ENCODE measurements around the gene DLST.
A peak's percentile ranks its signal among the peaks of the same experiment; 100 is the strongest.

The DLST gene

DNA sequence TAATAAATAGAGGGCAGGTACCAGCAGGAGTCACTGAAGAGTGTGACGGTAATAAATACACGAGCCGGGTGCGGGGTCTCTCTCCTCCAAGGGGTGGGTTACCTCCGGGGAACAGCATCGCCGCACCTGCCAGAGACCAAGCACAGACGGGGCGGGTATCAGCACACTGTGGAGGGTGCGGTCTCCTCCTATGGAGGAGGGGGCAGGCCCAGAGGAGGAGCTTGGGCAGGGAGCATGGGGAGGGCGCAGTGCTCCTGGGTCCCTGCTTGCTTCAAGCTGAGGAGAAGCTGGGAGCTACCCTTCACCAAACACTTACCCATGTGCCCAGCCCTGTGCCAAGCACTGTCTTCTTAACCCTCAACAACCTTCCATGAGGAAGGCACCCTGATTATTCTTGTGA is 60.9 kb downstream of the DLST start:
- DNase-seq: no peak

DNA sequence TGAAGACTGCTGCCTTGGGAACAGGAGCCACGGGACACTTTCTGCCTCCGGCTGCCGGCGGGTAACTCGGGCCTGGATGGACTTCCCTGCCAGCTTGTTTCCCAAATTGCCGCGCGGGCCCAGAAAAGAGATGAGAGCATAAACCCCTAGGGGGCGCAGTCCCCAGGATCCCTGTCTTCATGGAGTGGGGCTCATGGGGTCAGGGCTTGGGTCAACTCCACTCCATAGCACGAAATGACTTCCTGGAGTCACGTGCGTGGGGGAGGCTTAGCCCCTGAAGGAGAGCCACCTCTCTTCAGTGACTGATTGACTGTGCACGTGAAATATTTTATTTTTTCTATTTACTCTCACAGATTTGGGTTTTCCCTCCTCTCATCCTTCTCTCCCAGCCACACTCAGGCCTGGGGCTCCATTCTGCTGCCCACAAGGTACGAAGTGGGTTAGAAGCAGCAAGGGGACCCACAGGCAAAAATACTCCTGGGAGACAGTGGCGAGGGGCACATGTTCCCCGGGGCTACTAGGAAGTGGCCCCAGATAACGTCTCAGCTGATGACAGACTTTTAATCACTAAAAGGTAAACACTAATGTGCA is 63.6 kb downstream of the DLST start:
- DNase-seq: no peak

DNA sequence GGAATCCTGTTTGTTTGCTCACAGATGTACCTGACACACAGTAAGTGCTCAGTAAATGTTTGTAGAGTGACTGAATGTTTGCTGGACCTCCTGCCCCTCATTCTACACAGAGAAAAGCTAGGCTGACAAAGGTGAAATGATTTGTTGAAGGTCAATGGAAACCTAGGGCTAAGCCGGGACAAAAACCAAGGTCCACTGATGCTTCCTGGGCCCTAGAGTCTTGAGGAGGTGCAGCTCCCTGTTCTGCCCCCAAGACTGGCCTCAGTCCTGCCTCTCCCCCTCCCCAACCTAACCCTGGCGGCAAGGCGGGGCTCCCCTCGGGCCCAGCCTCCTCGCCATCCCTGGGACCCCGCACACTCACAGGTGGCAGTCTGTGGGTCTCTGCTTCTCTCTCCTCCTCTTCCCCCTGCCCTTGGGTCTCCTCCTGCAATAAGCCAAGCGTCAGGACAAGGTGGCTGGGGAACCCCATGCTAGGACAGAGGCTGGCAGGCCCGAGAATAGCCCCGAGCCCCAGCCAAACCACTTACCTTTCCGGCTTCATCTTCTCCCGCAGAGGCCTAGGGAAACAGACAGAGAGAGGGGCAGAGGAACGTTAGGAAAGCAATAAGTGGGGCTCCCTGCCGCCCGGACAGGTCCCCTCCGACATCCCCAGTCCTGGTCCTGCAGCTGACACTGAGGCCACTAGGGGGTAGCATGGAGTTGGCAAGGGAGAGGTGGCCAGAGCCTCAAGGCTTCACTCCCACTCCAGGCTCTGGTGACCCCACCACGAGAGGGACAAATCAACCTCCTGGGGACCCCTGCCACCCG is 64.3 kb downstream of the DLST start:
- peak; percentile 71 for DNase-seq

- no peak for DNase-seq
These were observed 65.1 kb downstream of the DLST start for GRCh38 chr14:74946659-74947281.

- DNase-seq: no peak
These were observed 65.9 kb downstream of the DLST start for GRCh38 chr14:74947353-74948227.

DNA sequence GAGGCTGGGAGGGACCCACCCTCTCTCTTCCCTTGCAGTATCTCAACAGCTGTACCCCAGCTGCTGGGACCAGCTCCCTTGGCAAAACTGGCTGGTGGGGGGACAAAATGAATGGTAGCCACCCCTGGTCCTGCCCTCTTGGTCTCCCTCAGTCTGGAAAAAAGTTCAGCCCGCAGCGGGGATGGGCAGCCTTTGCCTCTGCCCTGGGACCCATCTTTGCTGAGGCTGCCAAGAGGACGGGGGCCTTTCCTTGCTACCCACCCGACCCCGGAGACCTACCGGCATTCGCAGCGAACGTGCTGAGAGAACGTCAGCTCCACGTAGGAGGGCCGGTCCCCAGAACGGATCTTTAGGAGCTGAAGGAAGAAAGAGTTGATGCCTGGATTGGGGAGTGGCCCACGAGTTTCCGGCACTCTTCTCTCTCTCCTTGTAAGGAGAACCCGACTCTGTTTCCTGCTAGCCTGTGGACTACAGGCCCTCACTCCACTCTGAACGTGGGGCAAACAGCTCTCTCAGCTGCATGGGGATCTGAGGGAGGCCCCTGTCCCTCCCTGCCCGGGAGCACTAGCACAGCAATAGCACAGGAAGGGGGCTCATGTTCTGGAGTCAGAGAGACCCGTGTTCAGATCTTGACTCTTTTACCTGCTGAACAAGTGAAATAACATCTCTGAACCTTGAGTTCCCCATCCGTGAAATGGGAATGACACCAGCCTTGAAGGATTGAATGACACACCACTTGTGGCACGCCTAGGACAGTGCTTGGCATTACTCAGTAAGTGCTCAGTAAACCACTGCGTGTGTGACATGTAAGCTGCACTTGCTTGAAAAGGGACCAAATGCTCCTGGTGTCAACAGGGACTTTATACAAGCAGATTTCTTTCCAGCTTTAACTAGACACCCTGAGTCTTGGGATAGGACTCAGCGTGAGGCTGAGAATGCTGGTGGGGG is 66.8 kb downstream of the DLST start:
- no peak for DNase-seq

DNA sequence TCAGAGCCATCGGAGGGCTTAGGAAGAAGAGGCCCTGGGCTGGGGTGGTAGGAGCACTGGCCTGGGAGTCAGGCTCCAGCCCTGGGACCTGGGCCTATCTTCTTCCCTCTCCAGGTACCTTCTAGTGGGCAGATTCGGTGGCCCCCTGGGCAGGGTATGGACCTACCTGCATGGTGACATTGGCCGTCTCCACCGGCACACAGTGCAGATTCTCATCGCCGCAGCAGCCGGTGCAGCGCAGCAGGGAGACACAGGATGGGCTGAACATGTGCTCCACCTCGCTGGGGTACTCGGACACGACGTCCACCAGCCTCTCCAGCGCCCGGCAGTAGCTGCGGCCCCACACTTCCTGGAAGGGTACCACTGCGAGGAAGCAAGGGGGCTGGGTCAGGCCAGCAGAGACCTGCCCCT is 67.5 kb downstream of the DLST start:
- no peak for DNase-seq

GRCh38 chr14:74949859-74950573 is 68.3 kb downstream of the DLST start:
- no peak for DNase-seq

DNA sequence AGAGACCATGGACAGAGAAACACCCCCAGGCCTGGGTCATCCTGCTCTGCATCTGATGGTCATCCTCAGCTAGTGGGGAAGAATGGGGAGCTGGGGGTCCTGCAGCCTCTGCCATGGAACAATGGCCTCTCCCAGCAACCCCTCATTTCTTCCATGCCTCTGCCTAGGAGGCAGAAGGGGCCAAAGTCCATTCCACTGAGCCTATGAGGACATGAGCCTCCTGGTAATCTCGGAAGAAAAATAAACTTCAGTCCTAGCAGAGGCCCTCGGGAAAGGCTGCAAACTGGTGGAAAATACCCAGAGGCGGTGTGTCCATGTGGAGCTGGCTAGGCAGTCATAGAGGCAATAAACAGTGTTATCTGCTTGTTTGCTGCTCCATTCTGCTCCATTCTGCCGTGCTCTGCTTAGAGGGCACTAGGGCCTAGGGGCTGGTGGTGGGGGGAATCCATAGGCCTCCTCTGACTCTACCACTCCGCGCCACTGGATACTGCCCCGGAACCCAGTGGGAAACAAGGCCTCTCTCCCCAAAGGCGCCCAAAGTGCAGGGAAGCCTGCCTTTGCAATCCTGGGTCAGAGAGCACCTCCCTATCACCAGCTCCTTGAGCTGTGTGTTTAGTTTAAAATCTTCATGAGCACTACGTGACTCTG is 69.2 kb downstream of the DLST start:
- DNase-seq: no peak

- no peak for DNase-seq
These were observed 69.9 kb downstream of the DLST start for GRCh38 chr14:74951443-74952179.

GRCh38 chr14:74952180-74952665 is 70.5 kb downstream of the DLST start:
- no peak for DNase-seq

GRCh38 chr14:74952697-74953484 is 71.2 kb downstream of the DLST start:
- DNase-seq: no peak

Measured in CD4-positive, alpha-beta T cell treated with Interleukin-4 for 4 hours (primary cell).